MCF 10A (cell line): ENCODE data around the gene TRAPPC11. TPM values are rescaled to one million over a fixed set of nuclear protein-coding genes. Genes with fewer than 3 reads are reported as not detected.

Source experiments
- BruUV-seq: library from RNA; stranded (reverse); fragments of 400-500 nt; replicated peaks from 2 replicates; lab custom pipeline; 2021; lab: Mats Ljungman, UMichigan
- CTCF ChIA-PET: fragments of 300-600 bp; sonication (Branson Sonifier 250); formaldehyde crosslinking; extraction: SDS; loops from one replicate; lab custom pipeline; 2021; ENCODE audit warnings: antibody characterized with exemption, inconsistent platforms; lab: Yijun Ruan, JAX
- POLR2A ChIA-PET: fragments of 300-600, 350-650 bp; sonication (Branson Sonifier 250); formaldehyde crosslinking; extraction: SDS; loops from one replicate; lab custom pipeline; 2020; ENCODE audit warnings: antibody characterized with exemption, inconsistent platforms; lab: Yijun Ruan, JAX
- DNase-seq: peaks from one replicate; pipeline ENCODE4 v3.0.0-alpha.2; 2018; ENCODE audit not compliant: unreplicated experiment
- H3K27ac Mint-ChIP-seq: one replicate; pipeline ENCODE4 v1.8.0; 2022; ENCODE audit warnings: mild to moderate bottlenecking, low read depth, mixed read lengths; ENCODE audit not compliant: unreplicated experiment
- H3K27me3 Mint-ChIP-seq: one replicate; pipeline ENCODE4 v1.8.0; 2022; ENCODE audit warnings: mixed read lengths; ENCODE audit not compliant: insufficient read depth, unreplicated experiment
- H3K36me3 Mint-ChIP-seq: one replicate; pipeline ENCODE4 v1.8.0; 2022; ENCODE audit warnings: mild to moderate bottlenecking, moderate library complexity, mixed read lengths; ENCODE audit not compliant: insufficient read depth, unreplicated experiment
- H3K4me1 Mint-ChIP-seq: one replicate; pipeline ENCODE4 v1.8.0; 2022; ENCODE audit warnings: mixed read lengths; ENCODE audit not compliant: insufficient read depth, unreplicated experiment
- H3K4me3 Mint-ChIP-seq: one replicate; pipeline ENCODE4 v1.8.0; 2022; ENCODE audit warnings: mild to moderate bottlenecking, moderate library complexity, mixed read lengths; ENCODE audit not compliant: unreplicated experiment
- H3K9me3 Mint-ChIP-seq: one replicate; pipeline ENCODE4 v1.8.0; 2022; ENCODE audit warnings: mixed read lengths; ENCODE audit not compliant: unreplicated experiment
- intact Hi-C: fragments of 100-400 bp; cut with micrococcal nuclease; formaldehyde crosslinking; loops from 2 replicates; pipeline ENCODE4 v1.14.1; 2022
- total RNA-seq: library from RNA; stranded (reverse); gene quantifications from 2 replicates; pipeline ENCODE4 v1.2.3, GENCODE V29; 2022
- TF ChIP-seq, protein P1 (sequence below): fragments of 200-600 bp; IDR thresholded peaks from one replicate; pipeline ENCODE4 v1.8.0; 2022; ENCODE audit warnings: antibody characterized with exemption, mild to moderate bottlenecking; ENCODE audit not compliant: unreplicated experiment

TRAPPC11 gene
- total RNA-seq, 1 experiment from 2014 or later: 29.4 TPM

DNA sequence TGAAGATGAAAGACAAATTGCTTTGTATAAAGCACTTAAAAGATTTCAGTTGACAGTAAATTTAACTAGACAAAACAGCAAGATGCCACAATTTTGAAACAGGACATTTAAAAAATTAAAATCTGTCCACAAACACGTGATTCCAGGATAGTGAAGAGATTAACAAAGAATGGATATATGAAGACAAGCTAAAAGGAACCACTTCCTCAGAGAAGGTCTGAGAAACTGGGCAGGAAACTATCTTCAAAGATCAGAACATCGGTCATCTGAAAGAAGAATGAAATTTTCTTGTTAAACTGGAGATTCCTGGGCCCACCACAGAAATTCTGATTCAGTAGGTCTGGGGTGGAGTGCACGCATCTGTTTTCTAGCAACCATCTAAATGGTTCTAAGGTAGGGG, 1.5 kb upstream of the TRAPPC11 start:
- intact Hi-C loops: no loop called here
- H3K36me3 Mint-ChIP-seq: peaks cover 17% of the 10 kb centered on the region
- POLR2A ChIA-PET: interaction anchor here (0.7 to 2.6 kb wide), 7 partner anchors 10 to 219 kb away, joined by 3 to 9 read pairs (median 5); partner anchors contain the start of genes CDKN2AIP and ING2
- no peaks in the 10 kb centered on the region for H3K9me3 Mint-ChIP-seq
- H3K4me1 Mint-ChIP-seq: peaks cover 16% of the 10 kb centered on the region
- H3K4me3 Mint-ChIP-seq: peak overlapping the region; percentile 85
- TF ChIP-seq, protein P1, sequence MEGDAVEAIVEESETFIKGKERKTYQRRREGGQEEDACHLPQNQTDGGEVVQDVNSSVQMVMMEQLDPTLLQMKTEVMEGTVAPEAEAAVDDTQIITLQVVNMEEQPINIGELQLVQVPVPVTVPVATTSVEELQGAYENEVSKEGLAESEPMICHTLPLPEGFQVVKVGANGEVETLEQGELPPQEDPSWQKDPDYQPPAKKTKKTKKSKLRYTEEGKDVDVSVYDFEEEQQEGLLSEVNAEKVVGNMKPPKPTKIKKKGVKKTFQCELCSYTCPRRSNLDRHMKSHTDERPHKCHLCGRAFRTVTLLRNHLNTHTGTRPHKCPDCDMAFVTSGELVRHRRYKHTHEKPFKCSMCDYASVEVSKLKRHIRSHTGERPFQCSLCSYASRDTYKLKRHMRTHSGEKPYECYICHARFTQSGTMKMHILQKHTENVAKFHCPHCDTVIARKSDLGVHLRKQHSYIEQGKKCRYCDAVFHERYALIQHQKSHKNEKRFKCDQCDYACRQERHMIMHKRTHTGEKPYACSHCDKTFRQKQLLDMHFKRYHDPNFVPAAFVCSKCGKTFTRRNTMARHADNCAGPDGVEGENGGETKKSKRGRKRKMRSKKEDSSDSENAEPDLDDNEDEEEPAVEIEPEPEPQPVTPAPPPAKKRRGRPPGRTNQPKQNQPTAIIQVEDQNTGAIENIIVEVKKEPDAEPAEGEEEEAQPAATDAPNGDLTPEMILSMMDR: no peak
- no peaks in the 10 kb centered on the region for H3K27me3 Mint-ChIP-seq
- peak overlapping the region; percentile 57 for H3K27ac Mint-ChIP-seq
- BruUV-seq: no TSS peak
- CTCF ChIA-PET: interaction anchor here (0.9 kb wide), 1 partner anchor 27 kb away, joined by 3 read pairs; no protein-coding TSS in a partner anchor
- no peak for DNase-seq

DNA sequence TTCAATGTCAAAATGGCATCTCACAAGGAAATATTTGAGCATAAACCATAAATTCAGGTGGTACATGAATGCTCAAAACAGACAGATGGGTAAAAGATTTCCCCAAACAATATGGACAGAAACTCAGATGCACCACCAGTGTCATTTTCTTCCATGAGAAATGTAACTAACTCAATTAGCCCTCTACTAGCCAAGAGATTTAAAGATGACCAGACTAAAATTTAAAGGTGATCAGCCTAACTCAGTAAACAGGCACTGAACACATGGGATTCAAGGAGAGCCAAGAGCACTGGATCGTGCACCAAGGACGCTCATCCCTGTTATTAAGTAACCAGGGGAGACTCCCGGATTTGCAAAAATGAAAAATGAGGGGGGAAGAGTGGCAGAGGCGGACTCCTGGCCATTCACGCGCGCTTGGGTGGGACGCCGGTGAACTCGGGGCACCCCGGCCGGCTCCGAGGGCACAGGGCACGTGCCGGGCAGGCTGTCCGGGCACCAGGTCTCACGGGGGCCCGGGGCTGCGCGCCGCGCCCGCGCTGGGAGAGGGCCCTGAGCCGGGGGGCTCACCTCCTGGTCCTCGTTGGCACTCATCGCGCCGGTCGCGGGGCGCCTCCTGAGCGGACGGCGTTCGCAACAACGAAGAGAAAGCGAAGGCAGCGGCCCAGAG, 598 bp upstream of the TRAPPC11 start:
- TF ChIP-seq, protein P1: no peak
- POLR2A ChIA-PET: interaction anchor here (1.1 to 3.7 kb wide), 11 partner anchors 11 to 215 kb away, joined by 3 to 37 read pairs (median 7); partner anchors contain the start of genes CDKN2AIP and ING2
- H3K36me3 Mint-ChIP-seq: peaks cover 7% of the 10 kb centered on the region
- no peaks in the 10 kb centered on the region for H3K9me3 Mint-ChIP-seq
- intact Hi-C loops: loop anchor here (1.0 kb wide), 2 partner anchors 154 to 186 kb away; no protein-coding TSS in a partner anchor
- H3K4me1 Mint-ChIP-seq: peaks cover 16% of the 10 kb centered on the region
- peak overlapping the region; percentile 82 for H3K27ac Mint-ChIP-seq
- H3K27me3 Mint-ChIP-seq: no peaks in the 10 kb centered on the region
- peak overlapping the region; percentile 85 for H3K4me3 Mint-ChIP-seq
- DNase-seq: peak; percentile 34
- CTCF ChIA-PET: interaction anchor here (0.9 kb wide), 1 partner anchor 26 kb away, joined by 3 read pairs; no protein-coding TSS in a partner anchor
- BruUV-seq: no TSS peak

DNA sequence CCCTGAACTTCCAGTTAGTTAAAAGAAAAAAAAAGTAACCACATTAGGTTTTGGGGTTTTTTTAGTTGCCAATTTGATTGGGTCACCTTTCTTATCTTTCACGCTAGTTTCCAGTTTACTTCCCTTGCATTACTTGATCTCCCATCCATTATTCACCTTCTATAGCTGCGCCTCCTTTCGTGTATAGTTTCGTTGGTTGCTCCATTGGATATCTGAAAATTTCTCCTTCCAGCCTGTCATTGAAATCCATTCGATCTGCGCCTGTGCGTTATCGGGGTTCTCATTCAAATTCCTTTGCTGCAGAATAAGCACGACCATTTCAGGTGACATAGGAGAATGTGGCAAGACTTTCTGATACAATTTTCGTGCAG, 764 bp downstream of the TRAPPC11 start:
- DNase-seq: peak; percentile 17
- TF ChIP-seq, protein P1: no peak
- H3K4me1 Mint-ChIP-seq: peaks cover 22% of the 10 kb centered on the region
- H3K27ac Mint-ChIP-seq: peak overlapping the region; percentile 82
- no peaks in the 10 kb centered on the region for H3K9me3 Mint-ChIP-seq
- intact Hi-C loops: loop anchor here (1.0 kb wide), 2 partner anchors 156 to 188 kb away; no protein-coding TSS in a partner anchor
- no TSS peak for BruUV-seq
- ChIA-PET POLR2A (interaction anchor here (0.5 to 3.7 kb wide), 26 partner anchors 10 to 758 kb away, joined by 3 to 37 read pairs (median 4); partner anchors contain the start of genes CDKN2AIP and ING2), CTCF (interaction anchor here (0.6 to 1.6 kb wide), 7 partner anchors 13 to 207 kb away, joined by 3 to 6 read pairs (median 3); no protein-coding TSS in a partner anchor)
- H3K27me3 Mint-ChIP-seq: no peaks in the 10 kb centered on the region
- H3K36me3 Mint-ChIP-seq: peaks cover 11% of the 10 kb centered on the region
- H3K4me3 Mint-ChIP-seq: peak overlapping the region; percentile 85

DNA sequence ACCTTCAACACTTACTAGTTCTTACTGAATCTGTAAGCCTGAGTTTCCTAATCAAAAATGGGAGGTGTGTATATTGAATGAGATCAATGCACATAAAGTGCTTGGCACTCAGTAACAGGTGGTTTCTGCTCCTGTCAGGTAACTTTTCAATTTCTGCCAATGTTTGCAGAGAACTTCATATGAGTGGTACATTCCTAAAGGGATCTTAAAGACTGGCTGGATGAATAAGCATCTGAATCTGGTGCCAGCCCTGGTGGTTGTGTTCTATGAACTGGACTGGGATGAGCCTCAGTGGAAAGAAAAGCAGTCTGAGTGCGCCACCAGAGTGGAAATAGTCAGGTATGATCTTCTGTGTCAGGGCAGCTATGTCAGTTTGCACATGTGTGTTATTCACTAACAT, 7.0 kb downstream of the TRAPPC11 start:
- Mint-ChIP-seq H3K4me3 (no peak overlapping the region), H3K27ac (no peak overlapping the region), H3K27me3 (no peaks in the 10 kb centered on the region), H3K4me1 (peaks cover 6% of the 10 kb centered on the region), H3K9me3 (no peaks in the 10 kb centered on the region), H3K36me3 (peaks cover 64% of the 10 kb centered on the region)
- TF ChIP-seq, protein P1: no peak
- ChIA-PET POLR2A (no interaction called here), CTCF (no interaction called here)
- DNase-seq: no peak
- intact Hi-C loops: no loop called here
- no TSS peak for BruUV-seq
